IMR-90 (cell line): ENCODE results near the gene IL22RA1.

Experiments
- BHLHE40 ChIP-seq: fragments of 150-350 bp; IDR thresholded peaks from 2 replicates; pipeline ENCODE4 v1.6.1; 2016; ENCODE audit warnings: mild to moderate bottlenecking, low read depth, low read length
- CEBPB ChIP-seq: IDR thresholded peaks from 2 replicates; pipeline ENCODE4 v1.6.1; 2012; ENCODE audit warnings: low read depth, low read length, improper control_type of control experiment
- CTCF ChIP-seq: conservative IDR thresholded peaks from 2 replicates; pipeline ENCODE4 v1.5.1; 2012; ENCODE audit warnings: mild to moderate bottlenecking, low read depth, low read length, improper control_type of control experiment
- FOS ChIP-seq: fragments of 150-350 bp; IDR thresholded peaks from 2 replicates; pipeline ENCODE4 v1.6.1; 2016; ENCODE audit warnings: low read depth, low read length
- MAZ ChIP-seq: IDR thresholded peaks from 2 replicates; pipeline ENCODE4 v1.6.1; 2012; ENCODE audit warnings: low read depth, mild to moderate bottlenecking, low read length, improper control_type of control experiment, moderate library complexity, borderline replicate concordance
- MXI1 ChIP-seq: IDR thresholded peaks from 2 replicates; pipeline ENCODE4 v1.6.1; 2012; ENCODE audit warnings: low read depth, mild to moderate bottlenecking, low read length, moderate library complexity, borderline replicate concordance
- POLR2A ChIP-seq: IDR thresholded peaks from 2 replicates; pipeline ENCODE4 v1.6.1; 2012; ENCODE audit warnings: mild to moderate bottlenecking, low read depth, low read length
- RAD21 ChIP-seq: IDR thresholded peaks from 2 replicates; pipeline ENCODE4 v1.6.1; 2012; ENCODE audit warnings: low read length, improper control_type of control experiment
- RFX5 ChIP-seq: IDR thresholded peaks from 2 replicates; pipeline ENCODE4 v1.8.0; 2012; ENCODE audit warnings: low read depth, mild to moderate bottlenecking, low read length, moderate library complexity
- SMC3 ChIP-seq: fragments of 150-350 bp; IDR thresholded peaks from 2 replicates; pipeline ENCODE4 v1.6.1; 2016; ENCODE audit warnings: low read depth, mild to moderate bottlenecking, antibody characterized with exemption, low read length, moderate library complexity
- USF2 ChIP-seq: fragments of 150-350 bp; IDR thresholded peaks from 2 replicates; pipeline ENCODE4 v1.6.1; 2017; ENCODE audit warnings: mild to moderate bottlenecking, antibody characterized with exemption, low read length, low read depth

- TF ChIP-seq CTCF (no peak), POLR2A (no peak), USF2 (no peak), RFX5 (no peak), RAD21 (no peak), MAZ (no peak), MXI1 (no peak), FOS (no peak), BHLHE40 (no peak), SMC3 (no peak), CEBPB (no peak)
These were observed 28.2 kb downstream of the IL22RA1 start for GRCh38 chr1:24114753-24115152.
